Measurements from ENCODE around the gene AMBRA1.
"Not testable (repeated sequence)": the region's sequence is repeated elsewhere in the genome, so short reads cannot be mapped to it uniquely, and the experiment has no call there.

GRCh38 chr11:46372501-46372900 is 221.3 kb downstream of the AMBRA1 start:
- not testable (repeated sequence) for TF ChIP-seq EP300, CTCF, POLR2A, POLR2AphosphoS5 (IDR thresholded peaks at IDR 0.05)

Measured in upper lobe of left lung (tissue), 4 donors.